Measurements from ENCODE around the gene KCNAB2.
"Not testable (repeated sequence)": the region's sequence is repeated elsewhere in the genome, so short reads cannot be mapped to it uniquely, and the experiment has no call there.

KCNAB2 gene

DNA sequence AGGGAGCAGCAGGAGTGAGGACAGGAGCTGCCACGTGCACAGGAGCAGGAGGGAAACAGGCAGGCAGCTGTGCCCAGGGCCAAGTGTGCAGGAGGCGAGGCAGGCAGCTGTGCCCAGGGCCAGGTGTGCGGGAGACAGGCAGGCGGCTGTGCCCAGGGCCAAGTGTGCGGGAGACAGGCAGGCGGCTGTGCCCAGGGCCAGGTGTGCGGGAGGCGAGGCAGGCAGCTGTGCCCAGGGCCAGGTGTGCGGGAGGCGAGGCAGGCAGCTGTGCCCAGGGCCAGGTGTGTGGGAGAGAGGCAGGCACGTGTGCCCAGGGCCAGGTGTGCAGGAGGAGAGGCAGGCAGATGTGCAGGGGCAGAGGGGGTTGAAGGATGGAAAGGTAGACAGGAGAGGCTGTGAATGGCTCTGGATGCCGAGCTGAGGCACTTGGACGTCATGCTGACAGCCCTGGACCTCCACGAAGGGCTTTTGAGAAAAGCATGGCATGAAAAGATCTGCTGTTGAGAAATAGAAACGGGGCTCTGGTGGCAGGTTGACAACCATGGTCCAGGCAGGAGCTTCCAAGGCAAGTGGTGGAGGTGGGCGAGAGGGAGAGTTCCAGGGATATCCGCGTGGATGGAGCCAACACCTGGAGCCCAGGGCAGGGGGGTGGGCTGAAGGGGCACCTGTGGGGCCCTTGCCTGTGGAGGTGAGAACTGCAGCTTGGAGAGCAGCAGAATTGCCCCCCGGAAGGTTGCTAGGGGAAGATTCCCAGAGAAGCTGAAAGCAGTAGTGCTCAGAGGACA is 34.3 kb upstream of the KCNAB2 start:
- no peak for FAIRE-seq

GRCh38 chr1:6011946-6012258 is 33.8 kb upstream of the KCNAB2 start:
- FAIRE-seq: no peak

GRCh38 chr1:6012529-6013318 is 33.0 kb upstream of the KCNAB2 start:
- no peak for FAIRE-seq

DNA sequence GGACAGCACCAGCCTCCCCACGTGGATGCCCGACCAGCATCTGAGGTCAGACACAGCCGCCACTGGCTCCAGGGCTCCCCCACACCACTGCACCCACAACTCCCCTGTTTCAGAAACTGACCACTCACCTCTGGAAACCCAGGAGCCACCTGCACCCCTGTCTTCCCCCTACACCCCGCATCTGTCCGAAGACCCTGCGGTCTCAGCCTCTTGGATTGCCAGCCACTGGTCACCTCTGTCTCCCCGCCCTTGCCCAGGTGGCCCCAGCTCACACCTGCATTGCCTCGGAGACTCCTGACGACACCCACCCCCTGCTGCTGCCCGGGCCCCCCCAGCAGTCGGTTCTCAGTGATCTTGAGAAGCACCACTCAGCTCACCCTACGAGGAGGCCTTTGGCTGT is 32.2 kb upstream of the KCNAB2 start:
- FAIRE-seq: no peak

DNA sequence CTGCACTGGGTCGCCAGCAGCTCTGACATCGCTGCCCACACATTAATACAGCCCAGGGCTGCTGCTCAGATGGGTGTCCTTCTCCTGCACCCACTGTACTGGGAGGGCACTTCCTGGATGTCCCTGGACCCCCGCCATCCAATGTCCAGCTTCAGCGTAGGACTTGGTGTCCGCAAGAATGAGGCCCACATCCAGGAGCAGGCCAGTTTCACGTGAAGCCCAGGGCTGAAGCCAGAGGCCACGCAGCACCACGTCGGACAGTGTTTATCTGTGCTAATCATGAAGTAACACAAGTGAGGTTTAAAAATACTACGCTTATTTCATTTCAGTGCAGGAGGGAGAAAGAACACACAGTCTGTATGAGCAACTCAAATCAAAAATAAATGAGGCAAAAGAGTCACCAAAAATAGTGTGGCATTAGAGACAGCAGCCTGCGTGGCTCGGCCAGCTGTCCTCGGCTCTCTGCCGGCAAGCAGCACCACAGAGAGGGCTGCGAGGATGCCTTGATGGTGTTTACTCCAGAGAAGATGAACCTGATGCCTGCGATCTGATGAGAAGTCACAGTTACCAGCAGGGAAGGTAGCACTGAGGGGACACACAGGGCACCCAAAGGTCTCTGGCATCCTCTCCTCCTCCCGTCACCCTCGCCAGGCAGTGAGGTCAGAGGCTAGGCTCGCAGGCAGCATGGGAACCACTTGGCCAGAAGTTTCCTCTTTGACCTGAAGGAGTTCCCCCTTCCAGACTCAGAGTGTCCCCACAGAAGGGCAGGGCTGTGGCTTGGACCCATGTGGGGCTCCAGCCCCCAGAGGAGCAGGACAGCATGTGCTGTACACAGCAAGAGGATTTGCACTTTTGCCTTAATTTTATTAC is 31.3 kb upstream of the KCNAB2 start:
- no peak for FAIRE-seq

DNA sequence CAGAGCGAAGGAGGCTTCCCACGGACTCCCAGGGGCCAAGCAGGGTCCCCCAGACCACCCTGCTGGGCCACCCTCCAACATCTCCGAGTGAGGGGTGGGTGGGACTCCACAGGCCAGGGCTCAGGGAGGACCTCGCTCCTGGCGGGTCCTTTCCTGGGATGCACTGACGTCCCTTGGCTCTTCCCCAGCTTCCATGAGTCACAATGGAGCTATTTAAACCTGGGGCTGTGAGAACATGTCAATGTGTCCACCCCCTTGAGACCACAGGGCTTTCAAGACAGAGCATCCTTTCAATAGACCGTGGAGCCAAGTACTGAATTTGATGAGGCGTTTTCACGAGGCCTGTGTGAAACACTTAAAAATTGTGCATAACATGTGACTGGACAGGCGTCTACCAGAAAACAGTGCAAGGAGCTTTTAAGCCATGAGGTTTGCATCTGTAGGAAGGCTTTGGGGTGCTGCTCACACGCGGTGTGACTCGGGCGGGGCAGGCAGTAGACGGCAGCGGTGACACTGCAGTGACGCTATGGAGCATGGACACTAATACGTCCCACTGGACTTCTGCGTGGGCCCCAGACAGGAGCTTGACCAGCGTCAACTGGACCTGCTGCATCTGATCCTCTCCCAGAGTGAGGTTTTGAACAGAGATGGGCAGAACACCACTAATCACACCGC is 29.4 kb upstream of the KCNAB2 start:
- FAIRE-seq: no peak

GRCh38 chr1:6017654-6018053 is 28.0 kb upstream of the KCNAB2 start:
- not testable (repeated sequence) for FAIRE-seq

DNA sequence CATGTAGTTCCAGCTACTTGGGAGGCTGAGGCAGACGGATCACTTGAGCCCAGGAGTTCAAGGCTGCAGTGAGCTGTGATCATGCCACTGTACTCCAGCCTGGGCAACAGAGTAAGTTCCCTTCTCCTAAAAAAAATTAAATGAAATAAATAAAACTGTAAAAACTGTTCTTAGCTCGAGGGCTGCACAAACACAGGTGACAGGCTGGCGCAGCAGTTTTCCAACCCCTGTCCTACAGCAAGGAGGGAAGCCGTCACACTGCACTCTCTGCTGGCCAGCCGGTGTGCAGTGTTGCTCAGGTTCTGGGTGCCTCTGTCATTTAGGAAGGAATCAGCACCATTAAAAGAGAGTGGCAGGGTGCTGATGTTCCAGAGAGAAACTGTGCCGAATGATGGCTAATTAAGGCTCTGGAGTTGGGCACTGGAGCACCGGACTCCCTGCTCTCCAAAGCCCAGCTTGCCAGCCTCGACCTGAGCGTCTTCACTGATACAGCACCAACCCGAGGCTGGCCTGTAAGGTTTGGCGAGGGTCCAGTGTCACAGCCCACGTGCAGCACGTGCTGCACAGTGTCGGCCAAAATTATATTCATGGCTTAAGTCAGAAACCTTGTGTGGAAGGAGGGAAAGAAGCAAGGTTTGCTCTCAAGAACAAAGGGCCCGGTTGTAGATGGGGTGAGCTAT is 26.4 kb upstream of the KCNAB2 start:
- FAIRE-seq: no peak

DNA sequence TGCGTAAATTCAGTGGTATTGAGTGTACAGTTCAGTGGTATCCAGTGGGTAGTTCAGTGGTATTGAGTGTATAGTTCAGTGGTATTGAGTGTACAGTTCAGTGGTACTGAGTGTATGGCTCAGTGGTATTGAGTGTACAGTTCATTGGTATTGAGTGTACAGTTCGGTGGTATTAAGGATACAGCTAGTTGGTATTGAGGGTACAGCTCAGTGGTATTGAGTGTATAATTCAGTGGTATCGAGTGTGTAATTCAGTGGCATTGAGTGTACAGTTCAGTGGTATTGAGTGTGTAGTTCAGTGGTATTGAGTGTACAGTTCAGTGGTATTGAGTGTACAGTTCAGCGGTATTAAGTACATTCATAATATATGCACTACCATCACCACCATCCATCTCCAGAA is 23.5 kb upstream of the KCNAB2 start:
- no peak for FAIRE-seq

DNA sequence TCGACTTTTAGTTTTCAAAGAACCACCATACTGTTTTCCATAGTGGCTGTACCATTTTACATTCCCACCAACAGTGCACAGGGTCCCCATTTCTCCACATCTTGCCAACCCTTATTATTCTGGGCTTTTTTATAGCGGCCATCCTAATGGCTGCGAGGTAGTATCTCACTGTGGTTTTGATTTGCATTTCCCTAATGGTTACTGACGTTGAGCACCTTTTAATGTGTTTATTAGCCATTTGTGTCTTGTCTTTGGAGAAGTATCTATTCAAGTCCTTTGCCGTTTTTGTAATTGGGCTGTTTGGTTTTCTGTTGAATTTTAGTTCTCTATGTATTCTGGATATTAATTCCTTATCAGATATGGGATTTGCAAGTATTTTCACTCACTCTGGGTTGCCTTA is 22.3 kb upstream of the KCNAB2 start:
- FAIRE-seq: no peak

GRCh38 chr1:6024376-6024775 is 21.3 kb upstream of the KCNAB2 start:
- no peak for FAIRE-seq

- no peak for FAIRE-seq
Observed at GRCh38 chr1:6025269-6026094, 20.2 kb upstream of the KCNAB2 start.

DNA sequence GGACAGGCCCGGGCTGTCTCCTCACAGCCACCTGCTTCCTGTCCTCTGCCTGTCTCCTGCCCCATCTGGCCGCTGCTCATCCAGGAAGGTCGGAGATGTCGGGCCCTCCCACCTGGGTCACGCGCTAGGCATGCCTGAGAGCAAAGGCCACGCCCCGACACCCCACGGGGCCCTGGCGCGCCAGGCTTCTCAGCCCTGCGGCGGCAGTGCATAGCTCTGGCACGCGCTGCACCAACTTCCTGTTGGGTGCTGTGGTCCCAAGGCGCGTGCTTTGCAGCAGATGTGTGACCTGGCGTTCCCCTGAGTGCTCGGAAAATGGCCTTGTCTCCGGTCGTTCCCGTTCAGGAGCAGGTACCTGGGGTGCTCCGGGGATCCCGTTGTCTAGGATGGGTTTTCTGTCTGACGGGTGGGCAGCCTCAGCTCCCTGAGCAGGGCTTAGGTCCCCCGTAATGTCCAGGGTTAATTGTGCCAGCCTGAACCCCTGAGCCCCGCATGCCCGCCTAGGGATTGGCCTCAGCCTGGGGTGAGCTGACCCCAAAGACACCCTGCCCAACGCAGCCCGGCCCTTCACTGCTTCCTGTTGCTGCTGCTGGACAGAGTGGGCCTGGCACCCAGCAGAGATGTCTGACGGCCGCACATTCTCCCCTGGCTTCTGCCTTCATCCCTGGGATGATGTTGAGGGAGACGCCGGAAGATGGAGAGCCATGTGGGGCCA is 19.4 kb upstream of the KCNAB2 start:
- FAIRE-seq: no peak

GRCh38 chr1:6027591-6027990 is 18.1 kb upstream of the KCNAB2 start:
- no peak for FAIRE-seq

DNA sequence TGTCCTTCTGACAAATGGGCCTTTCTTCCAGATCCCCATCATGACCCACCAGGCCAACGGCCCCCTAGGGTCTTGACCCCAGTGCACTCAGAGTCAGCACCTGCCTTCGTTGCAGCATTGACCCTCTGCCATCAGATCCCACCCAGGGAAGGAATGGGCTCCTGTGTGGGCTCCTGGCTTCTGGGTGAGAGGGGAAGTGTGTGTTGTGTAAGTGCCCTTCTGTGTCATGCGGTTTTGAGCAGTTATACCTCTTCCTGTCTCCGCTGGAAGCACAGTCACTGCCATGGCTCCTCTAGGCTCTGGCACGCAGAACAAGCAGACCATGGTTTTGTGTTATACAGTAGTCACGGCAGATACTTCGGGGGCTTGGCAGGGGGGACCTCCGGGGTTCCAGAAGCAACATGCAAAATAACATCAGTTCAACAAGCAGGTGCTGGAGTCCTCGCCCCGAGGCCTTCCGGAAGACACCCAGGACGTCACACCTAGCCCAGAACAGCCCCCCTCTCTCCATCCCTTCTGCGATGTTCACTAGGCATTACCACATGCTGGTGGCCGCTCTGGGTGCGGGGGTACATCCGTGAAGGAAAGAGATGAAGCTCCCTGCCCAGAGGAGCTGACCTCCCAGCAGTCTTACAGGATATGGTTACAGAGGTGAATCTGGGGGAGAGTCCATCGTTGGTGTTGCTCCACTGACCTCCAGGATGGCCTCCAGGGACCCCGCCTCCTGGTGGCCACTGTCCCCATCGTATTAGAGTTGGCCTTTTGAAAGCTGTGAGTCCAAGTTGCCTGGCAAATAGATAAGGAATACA is 17.4 kb upstream of the KCNAB2 start:
- FAIRE-seq: no peak

DNA sequence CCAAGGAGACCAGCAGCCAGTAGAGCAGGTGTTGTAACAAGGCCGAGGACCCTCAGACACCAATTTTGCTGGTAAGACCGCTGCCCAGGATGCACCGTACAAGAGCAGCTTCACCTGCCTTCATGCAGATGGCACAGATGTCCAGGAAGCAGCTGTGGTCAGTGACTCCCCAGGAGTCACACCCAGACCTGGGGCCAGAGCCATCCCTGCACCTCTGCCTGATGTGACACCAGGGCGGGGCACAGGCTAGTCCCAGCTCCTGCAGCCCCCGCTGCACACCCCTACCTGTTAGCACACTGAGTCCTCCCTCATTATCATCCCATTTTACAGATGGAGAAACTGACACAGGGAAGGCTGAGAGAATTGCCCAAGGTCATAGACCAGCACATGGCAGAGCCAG is 16.3 kb upstream of the KCNAB2 start:
- no peak for FAIRE-seq

GRCh38 chr1:6030132-6030531 is 15.6 kb upstream of the KCNAB2 start:
- FAIRE-seq: no peak

GRCh38 chr1:6030547-6031261 is 15.0 kb upstream of the KCNAB2 start:
- no peak for FAIRE-seq

DNA sequence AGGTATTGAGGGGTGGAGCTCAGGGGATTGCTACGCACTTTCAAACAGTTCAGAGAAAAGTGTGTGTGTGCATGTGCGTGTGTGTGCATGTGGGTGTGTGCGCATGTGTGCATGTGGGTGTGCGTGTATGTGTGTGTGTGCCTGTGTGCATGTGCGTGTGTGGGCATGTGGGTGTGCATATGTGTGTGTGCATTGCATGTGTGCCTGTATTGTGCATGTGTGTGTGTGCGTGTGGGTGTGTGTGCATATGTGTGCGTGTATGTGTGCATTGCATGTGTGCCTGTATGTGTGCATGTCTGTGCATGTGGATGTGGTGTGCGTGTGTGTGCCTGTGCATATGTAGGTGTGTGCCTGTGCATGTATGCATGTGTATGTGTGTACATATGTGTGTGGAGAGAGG is 12.6 kb upstream of the KCNAB2 start:
- no peak for FAIRE-seq
